Limb (tissue), 2 donors: Measurements from ENCODE around the gene BCAR1.
"Not testable (repeated sequence)": the region's sequence is repeated elsewhere in the genome, so short reads cannot be mapped to it uniquely, and the experiment has no call there.

Experiments used
- DNase-seq, 2 donors: peaks; one replicate each; pipeline ENCODE4 v3.0.0-alpha.2; 2016; ENCODE audit errors: extremely low spot score in 2 of 2

Gene BCAR1

DNA sequence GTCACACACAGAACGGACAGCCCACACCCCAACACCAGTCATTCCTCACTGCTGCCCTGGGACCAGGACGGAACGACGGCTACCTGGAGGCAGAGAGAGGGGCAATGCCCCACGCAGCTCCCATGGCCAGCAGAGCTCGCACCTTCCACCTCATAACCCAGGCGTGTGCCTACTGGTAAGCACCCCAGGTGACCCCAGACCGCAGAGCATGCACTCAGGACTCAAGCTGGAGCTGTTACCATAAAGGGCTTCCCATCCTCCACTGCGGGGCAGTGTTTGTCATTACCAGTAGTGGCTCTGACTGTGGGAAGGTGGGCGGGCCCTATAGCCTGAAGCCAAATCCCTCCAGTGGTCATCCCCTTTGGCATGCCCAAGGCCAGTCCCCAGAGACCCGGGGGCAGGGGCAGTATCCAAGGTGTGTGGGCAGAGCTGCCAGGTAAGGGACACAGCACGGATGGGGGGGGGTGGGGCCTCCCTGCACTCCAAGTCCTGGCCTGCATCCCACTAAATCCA, 4.7 kb upstream of the BCAR1 start:
- DNase-seq, result no peak

DNA sequence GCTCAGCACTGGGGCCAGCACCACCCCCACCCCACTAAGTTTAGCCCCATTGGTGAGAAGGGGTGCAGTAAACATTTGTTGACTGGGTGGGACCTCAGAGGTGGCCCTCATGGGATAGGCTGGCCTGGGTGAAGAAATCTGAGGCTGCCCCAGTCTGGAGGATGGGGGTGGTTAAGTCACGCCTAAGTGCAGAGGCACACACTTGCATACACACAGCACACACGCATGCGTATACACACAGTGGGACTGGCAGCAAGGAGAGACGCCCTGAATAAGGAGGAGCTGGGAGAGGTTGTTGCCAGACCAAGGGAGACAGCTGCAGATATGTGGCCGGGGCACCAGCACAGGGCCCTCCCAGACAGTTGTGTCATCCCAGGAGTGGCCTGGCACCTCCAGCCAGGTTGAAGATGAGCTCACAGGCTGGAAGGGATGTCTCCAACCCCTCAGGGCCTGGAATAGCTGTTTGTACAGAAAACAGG, 3.0 kb upstream of the BCAR1 start:
- DNase-seq, result peak in 1 of 2 donors; percentile 37

DNA sequence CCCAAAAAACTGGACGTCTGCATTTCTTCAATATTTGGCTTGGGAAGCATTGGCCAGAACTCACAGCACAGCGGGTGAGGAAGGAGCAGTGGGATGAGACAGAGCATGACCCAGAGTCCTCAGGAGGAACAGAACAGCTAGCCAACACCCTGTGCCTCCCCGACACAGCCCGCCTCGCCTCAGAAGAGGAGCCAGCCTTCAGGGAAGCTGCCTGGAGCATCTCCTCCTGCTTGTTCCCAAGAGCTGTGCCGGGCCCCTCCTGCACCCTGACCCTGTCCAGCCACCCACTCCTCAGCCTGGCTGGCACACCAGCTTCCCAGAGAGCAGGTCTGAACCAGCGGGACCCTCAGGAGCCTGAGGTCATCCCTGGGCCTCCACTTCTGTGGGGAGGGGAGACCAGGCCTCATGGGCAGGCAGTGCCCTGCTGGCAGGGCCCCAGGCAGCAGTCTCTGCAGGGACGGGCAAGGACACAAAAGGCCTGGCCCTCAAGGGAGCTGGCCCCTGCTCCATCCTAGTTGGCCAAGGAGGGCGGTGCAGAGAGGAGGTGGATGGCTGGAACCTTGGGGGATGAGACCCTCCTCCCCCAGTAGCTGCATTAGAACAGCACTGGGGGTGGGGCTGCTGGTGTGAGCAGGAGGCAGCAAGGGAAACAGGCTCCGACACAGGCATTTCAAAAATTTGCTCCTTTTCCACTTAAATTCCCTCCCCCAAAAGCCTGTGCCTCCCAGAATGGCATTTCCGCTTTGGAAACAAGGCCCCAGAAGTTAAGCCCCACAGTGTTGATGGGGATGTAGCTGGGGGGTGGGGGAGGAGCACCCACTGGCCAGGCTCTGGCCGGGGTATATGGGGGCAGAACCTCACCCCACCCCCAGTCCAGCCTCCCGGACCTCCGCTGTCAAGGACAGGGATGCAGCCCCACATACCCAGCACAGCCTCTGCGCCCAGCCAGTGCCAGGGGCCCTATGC, 1.8 kb upstream of the BCAR1 start:
- DNase-seq, result peak in 1 of 2 donors; percentile 46

DNA sequence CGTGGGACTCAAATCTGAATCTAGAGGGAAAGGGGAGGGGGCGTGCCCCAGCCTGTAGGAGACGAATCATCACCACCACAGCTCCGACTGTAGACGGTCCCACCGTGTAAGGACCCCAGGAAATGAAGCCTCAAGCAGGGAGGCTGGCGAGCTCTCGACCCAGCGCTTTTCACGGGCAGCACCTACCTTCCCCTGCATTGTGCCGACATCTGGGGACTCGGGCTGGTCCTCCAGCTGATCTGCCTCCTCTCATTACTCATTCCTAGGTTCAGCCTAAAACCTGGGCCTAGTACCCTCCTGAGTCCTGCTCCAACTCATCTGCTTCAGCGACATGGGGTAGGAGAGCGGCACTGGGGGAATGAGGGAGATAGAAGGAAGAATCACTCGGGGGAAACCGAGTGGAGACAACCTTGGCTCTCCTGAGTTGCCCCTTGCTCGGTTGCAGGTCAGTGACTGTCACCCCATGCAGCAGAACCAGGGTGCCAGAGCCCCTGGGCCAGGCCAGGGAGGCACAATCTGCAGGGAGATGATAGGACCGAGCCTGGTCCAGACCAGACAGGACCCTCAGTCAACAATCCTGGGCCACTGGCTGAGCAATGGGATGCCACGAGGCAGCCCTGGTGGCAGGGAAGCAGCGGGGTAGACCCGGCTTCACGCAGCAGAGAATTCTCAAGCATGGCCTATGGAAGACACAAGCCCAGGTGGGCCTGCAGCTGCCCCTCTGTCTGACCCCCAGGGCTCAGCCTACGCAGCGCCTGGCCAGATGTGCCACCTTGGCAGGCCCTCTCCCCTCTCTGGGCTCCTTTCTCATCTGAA, 833 bp upstream of the BCAR1 start:
- peak in 1 of 2 donors; percentile 36 for DNase-seq

- peak in 1 of 2 donors; percentile 68 for DNase-seq
These were observed 580 bp downstream of the BCAR1 start for GRCh38 chr16:75250809-75251279.

- DNase-seq, result no peak
These were observed 1.2 kb downstream of the BCAR1 start for GRCh38 chr16:75250089-75250808.

- no peak for DNase-seq
These were observed 2.0 kb downstream of the BCAR1 start for GRCh38 chr16:75249441-75249840.

- DNase-seq, result no peak
These were observed 2.7 kb downstream of the BCAR1 start for GRCh38 chr16:75248536-75249380.

DNA sequence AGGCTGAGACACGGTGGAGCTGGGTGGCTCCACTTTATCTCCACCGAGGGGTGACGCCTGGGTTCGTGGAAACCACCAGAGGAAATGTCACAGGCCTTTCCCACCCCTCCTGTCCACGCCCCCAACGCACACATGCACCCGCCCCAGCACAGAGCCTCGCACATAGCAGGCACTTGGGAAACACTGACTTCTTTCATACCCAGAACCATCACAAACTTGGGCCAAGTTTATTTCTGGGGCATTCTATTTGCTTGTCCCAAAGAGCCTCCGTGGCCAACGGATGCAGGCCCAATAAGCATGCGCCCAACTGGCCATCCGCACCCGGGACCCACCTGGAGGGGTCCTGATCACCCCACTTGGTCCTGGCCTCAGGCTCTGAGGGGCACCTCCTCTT, 3.3 kb downstream of the BCAR1 start:
- no peak for DNase-seq

GRCh38 chr16:75247249-75247648, 4.2 kb downstream of the BCAR1 start:
- no peak for DNase-seq

GRCh38 chr16:75246504-75247205, 4.8 kb downstream of the BCAR1 start:
- DNase-seq, result no peak

GRCh38 chr16:75244844-75245758, 6.3 kb downstream of the BCAR1 start:
- peak; percentile 69 to 79 for DNase-seq

- DNase-seq, result no peak
These were observed 7.1 kb downstream of the BCAR1 start for GRCh38 chr16:75244225-75244809.

GRCh38 chr16:75243667-75244224, 7.7 kb downstream of the BCAR1 start:
- no peak for DNase-seq

DNA sequence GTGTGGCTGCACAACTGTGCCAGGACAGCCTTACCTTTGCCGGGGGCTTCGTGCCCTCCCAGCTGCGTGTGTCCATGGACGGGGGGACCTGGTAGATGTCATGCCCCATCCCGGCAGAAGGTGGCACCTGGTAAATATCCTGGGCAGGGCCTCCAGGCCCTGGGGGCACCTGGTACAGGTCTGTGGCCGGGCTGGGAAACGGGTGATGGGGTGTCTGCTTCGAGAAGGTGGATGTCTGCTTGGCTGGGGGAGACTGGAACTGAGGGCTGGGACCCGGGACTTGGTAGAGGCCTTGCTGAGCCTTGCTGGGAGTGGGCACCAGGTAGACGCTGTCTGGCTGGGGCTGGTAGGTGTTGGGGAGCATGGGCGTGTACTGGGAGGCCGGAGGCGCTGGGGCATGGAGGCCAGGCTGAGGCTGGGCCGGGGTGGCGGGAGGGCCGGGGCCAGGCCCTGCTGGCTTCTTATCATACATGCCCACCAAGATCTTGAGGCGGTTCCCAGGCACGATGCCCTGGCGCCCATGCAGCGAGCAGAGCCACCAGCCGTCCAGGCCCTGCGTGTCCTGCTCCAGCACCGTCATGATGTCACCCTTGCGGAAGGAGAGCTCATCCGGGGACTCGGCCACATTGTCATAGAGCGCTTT, 8.9 kb downstream of the BCAR1 start:
- DNase-seq, result not testable (repeated sequence)

- no peak for DNase-seq
These were observed 9.5 kb downstream of the BCAR1 start for GRCh38 chr16:75241955-75242354.

DNA sequence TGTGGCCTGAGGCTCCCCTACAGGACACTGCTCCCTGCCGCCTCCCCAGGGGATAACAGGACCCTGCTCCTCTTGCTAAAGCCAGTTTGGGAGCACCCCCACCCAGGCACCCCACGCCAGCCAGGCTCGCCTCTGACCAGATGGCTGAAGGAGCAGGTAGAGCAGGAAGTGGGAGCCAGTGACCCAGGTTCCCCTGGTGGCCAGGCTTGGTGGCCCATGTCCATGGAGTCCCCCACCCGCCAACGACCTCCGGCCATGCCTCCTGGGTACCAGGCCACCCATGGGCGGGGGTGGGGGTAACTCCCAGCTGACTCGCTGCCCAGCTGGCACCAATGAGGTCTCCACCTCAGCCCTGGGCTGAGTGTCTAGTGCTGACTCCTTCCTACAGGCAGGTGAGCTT, 10.0 kb downstream of the BCAR1 start:
- no peak for DNase-seq
